ENCODE measurements around the gene CCDC85C. TPM values are rescaled to one million over a fixed set of nuclear protein-coding genes. Genes with fewer than 3 reads are reported as not detected.

Gene CCDC85C
- total RNA-seq, 2 donors from 2014 or later: 32.8 to 45.8 TPM

- H3K36me3 ChIP-seq (ENCODE audit: control insufficient read depth, insufficient read depth, low read length): no peaks in the 10 kb centered on the region
- no peaks in the 10 kb centered on the region for H3K27me3 Mint-ChIP-seq (ENCODE audit: insufficient read depth)
- no peak for TF ChIP-seq CTCF (conservative IDR thresholded peaks at IDR 0.05)
- peak; percentile 88 for DNase-seq
- peak overlapping the region; percentile 26 for H3K4me3 Mint-ChIP-seq
- H3K27me3 ChIP-seq (ENCODE audit: control insufficient read depth, insufficient read depth, low read length, poor library complexity, severe bottlenecking): no peaks in the 10 kb centered on the region
- no peaks in the 10 kb centered on the region for H3K9me3 ChIP-seq (ENCODE audit: control insufficient read depth, low read length)
- H3K4me3 ChIP-seq (ENCODE audit: low read length): no peak overlapping the region
- peaks cover 34% of the 10 kb centered on the region for H3K4me1 Mint-ChIP-seq
- H3K27ac ChIP-seq (ENCODE audit: low read depth, low read length): peak overlapping the region; percentile 57
- H3K9me3 Mint-ChIP-seq: no peaks in the 10 kb centered on the region
- WGBS, 2 experiments (ENCODE audit: insufficient coverage in 1 of 2, insufficient read length in 1 of 2): 26 to 43% methylated on average over 6 to 14 of the region's 14 CpGs
- H3K9ac ChIP-seq (ENCODE audit: extremely low read depth, low read length, poor library complexity, severe bottlenecking): no peak overlapping the region
- H3K36me3 Mint-ChIP-seq (ENCODE audit: low read depth): peaks cover 5% of the 10 kb centered on the region
- H3K4me1 ChIP-seq (ENCODE audit: control insufficient read depth, insufficient read depth, low read length): peaks cover 27% of the 10 kb centered on the region
- H3K27ac Mint-ChIP-seq: peak overlapping the region; percentile 55
These were observed 80.9 kb downstream of the CCDC85C start for GRCh38 chr14:99522934-99523703.

GRCh38 chr14:99522457-99522891, 81.5 kb downstream of the CCDC85C start:
- no peaks in the 10 kb centered on the region for H3K9me3 Mint-ChIP-seq

GRCh38 chr14:99522025-99522401, 82.0 kb downstream of the CCDC85C start:
- Histone ChIP-seq H3K36me3 (ENCODE audit: control insufficient read depth, insufficient read depth, low read length) (no peaks in the 10 kb centered on the region), H3K27me3 (ENCODE audit: control insufficient read depth, insufficient read depth, low read length, poor library complexity, severe bottlenecking) (no peaks in the 10 kb centered on the region), H3K9me3 (ENCODE audit: control insufficient read depth, low read length) (no peaks in the 10 kb centered on the region), H3K9ac (ENCODE audit: extremely low read depth, low read length, poor library complexity, severe bottlenecking) (no peak overlapping the region), H3K27ac (ENCODE audit: low read depth, low read length) (peak overlapping the region; percentile 44), H3K4me1 (ENCODE audit: control insufficient read depth, insufficient read depth, low read length) (peaks cover 27% of the 10 kb centered on the region), H3K4me3 (ENCODE audit: low read length) (no peak overlapping the region)
- Mint-ChIP-seq H3K27ac (no peak overlapping the region), H3K4me1 (peaks cover 28% of the 10 kb centered on the region), H3K36me3 (ENCODE audit: low read depth) (peaks cover 5% of the 10 kb centered on the region), H3K9me3 (no peaks in the 10 kb centered on the region), H3K4me3 (no peak overlapping the region), H3K27me3 (ENCODE audit: insufficient read depth) (no peaks in the 10 kb centered on the region)
- no peak for TF ChIP-seq CTCF (conservative IDR thresholded peaks at IDR 0.05)
- no peak for DNase-seq
- WGBS, 2 experiments (ENCODE audit: insufficient coverage in 1 of 2, insufficient read length in 1 of 2): 87 to 88% methylated on average over 3 to 18 of the region's 18 CpGs

More at GRCh38 chr14:99522457-99522891, 81.5 kb downstream of the CCDC85C start:
- Histone ChIP-seq H3K4me3 (ENCODE audit: low read length) (no peak overlapping the region), H3K27ac (ENCODE audit: low read depth, low read length) (peak overlapping the region; percentile 57), H3K9ac (ENCODE audit: extremely low read depth, low read length, poor library complexity, severe bottlenecking) (no peak overlapping the region), H3K36me3 (ENCODE audit: control insufficient read depth, insufficient read depth, low read length) (no peaks in the 10 kb centered on the region), H3K4me1 (ENCODE audit: control insufficient read depth, insufficient read depth, low read length) (peaks cover 27% of the 10 kb centered on the region), H3K9me3 (ENCODE audit: control insufficient read depth, low read length) (no peaks in the 10 kb centered on the region), H3K27me3 (ENCODE audit: control insufficient read depth, insufficient read depth, low read length, poor library complexity, severe bottlenecking) (no peaks in the 10 kb centered on the region)
- H3K27ac Mint-ChIP-seq: peak overlapping the region; percentile 55
- no peak overlapping the region for H3K4me3 Mint-ChIP-seq
- no peaks in the 10 kb centered on the region for H3K27me3 Mint-ChIP-seq (ENCODE audit: insufficient read depth)
- 55 to 72% methylated on average over 4 to 12 of the region's 12 CpGs for whole genome bisulfite sequencing, 2 experiments (ENCODE audit: insufficient coverage in 1 of 2, insufficient read length in 1 of 2)
- peaks cover 28% of the 10 kb centered on the region for H3K4me1 Mint-ChIP-seq
- peak; percentile 0 for TF ChIP-seq CTCF (conservative IDR thresholded peaks at IDR 0.05)
- peak; percentile 79 for DNase-seq
- H3K36me3 Mint-ChIP-seq (ENCODE audit: low read depth): peaks cover 5% of the 10 kb centered on the region

Measured in endodermal cell (in vitro differentiated cells).